Measurements from ENCODE around the gene STXBP1.

Gene STXBP1

DNA sequence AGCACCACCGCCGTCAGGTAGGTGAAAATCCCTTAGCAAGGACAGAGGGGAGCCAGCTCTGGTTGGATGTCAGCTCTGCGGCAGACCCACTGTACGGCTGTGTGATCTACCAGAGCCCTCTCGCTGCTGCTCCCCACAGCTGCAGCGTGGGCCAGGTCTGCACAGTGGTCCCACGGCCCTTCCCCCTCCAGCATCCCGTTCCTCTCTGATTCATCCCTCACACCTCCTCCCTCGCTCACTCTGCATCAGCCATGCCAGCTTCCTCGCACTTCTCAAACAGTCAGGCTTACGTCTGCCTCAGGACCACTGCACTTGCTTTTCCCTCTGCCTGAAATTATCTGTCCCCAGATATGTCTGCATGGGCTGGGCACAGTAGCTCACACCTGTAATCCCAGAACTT, 68.1 kb downstream of the STXBP1 start:
- no peak overlapping the region for H3K4me3 ChIP-seq (ENCODE audit: low read depth, low read length)
- TF ChIP-seq, protein P1, sequence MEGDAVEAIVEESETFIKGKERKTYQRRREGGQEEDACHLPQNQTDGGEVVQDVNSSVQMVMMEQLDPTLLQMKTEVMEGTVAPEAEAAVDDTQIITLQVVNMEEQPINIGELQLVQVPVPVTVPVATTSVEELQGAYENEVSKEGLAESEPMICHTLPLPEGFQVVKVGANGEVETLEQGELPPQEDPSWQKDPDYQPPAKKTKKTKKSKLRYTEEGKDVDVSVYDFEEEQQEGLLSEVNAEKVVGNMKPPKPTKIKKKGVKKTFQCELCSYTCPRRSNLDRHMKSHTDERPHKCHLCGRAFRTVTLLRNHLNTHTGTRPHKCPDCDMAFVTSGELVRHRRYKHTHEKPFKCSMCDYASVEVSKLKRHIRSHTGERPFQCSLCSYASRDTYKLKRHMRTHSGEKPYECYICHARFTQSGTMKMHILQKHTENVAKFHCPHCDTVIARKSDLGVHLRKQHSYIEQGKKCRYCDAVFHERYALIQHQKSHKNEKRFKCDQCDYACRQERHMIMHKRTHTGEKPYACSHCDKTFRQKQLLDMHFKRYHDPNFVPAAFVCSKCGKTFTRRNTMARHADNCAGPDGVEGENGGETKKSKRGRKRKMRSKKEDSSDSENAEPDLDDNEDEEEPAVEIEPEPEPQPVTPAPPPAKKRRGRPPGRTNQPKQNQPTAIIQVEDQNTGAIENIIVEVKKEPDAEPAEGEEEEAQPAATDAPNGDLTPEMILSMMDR (IDR thresholded peaks at IDR 0.05; ENCODE audit: low read depth, low read length, missing control alignments): no peak
- no peak for DNase-seq (ENCODE audit: low read depth)

DNA sequence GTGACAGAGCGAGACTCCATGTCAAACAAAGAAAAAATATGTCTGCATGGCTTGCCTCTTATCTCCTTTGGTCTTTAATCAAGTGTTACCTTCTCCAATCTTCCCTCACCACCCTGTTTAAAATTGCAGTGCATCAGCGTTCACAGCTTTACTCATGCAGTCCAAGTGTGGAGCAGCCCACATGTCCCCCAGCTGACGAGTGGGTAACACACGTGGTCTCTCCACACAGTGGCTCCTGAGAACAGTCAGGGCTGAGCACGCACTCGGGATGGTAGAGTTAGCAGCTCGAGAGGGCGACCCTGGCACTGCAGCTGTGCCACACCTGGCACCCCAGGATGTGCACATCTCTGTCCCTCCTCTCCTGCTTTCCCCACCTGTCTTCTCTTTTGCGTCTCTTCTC, 68.8 kb downstream of the STXBP1 start:
- no peak for DNase-seq (ENCODE audit: low read depth)
- H3K4me3 ChIP-seq (ENCODE audit: low read depth, low read length): no peak overlapping the region
- TF ChIP-seq, protein P1 (IDR thresholded peaks at IDR 0.05; ENCODE audit: low read depth, low read length, missing control alignments): no peak

DNA sequence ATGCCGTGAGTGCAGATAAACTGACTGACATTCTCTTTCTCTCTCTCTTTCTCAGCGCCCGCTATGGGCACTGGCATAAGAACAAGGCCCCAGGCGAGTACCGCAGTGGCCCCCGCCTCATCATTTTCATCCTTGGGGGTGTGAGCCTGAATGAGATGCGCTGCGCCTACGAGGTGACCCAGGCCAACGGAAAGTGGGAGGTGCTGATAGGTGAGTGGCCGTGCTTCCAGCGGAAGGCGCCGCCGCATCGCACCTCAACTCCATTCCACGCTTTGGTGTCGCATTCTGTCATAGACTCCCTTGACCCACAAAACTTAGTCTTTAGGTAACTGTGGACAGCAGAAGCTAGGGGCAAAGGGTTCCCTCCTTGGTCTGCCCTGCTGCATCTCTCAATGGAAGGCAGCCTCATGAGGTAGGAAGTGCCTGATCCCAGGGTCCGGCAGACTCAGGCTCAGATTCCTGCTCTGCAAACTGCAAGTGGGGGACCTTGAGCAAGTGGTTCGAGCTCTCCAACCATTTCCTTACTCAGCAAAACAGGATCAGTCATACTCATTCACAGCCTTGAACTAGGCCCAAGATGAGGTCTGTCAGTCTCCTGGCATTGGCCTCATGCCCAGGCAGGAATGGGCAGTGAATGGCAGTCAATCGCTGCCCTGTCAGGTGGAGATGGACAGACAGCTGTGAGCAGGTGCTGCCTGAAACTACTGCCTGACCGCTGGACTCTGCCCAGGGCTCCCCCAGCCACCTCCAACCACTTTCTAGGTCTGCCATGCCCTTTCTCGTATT, 70.5 kb downstream of the STXBP1 start:
- no peak for DNase-seq (ENCODE audit: low read depth)
- TF ChIP-seq, protein P1 (IDR thresholded peaks at IDR 0.05; ENCODE audit: low read depth, low read length, missing control alignments): no peak

GRCh38 chr9:127683723-127684122, 71.6 kb downstream of the STXBP1 start:
- no peak for DNase-seq (ENCODE audit: low read depth)
- H3K4me3 ChIP-seq (ENCODE audit: low read depth, low read length): no peak overlapping the region
- TF ChIP-seq, protein P1 (IDR thresholded peaks at IDR 0.05; ENCODE audit: low read depth, low read length, missing control alignments): no peak

More for the DNA sequence above, 70.5 kb downstream of the STXBP1 start:
- H3K4me3 ChIP-seq (ENCODE audit: low read depth, low read length): no peak overlapping the region

DNA sequence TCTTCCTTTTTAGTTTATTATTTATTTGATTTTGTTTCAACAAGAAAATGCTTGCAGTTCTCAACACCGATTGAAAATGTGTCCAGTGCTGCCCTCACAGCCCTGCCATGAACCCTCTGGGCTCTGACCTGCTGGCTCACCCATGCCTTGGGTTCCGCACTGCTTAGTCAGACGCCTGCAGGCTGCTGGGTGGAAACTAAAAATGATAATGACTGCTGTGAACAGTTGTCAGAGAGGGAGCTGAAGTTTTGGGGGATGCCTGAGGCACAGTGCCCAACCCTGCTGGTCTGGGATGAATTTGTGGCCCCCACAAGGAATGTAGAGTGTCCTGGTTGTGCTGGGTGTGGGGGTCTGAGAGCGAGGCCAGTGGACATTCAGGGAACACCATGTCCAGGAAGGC, 72.5 kb downstream of the STXBP1 start:
- DNase-seq (ENCODE audit: low read depth): no peak
- no peak overlapping the region for H3K4me3 ChIP-seq (ENCODE audit: low read depth, low read length)
- TF ChIP-seq, protein P1 (IDR thresholded peaks at IDR 0.05; ENCODE audit: low read depth, low read length, missing control alignments): no peak

GRCh38 chr9:127686461-127687393, 74.7 kb downstream of the STXBP1 start:
- no peak for DNase-seq (ENCODE audit: low read depth)
- TF ChIP-seq, protein P1 (IDR thresholded peaks at IDR 0.05; ENCODE audit: low read depth, low read length, missing control alignments): no peak
- no peak overlapping the region for H3K4me3 ChIP-seq (ENCODE audit: low read depth, low read length)
